KOPT-K1 (cell line): ENCODE data around the gene HAGHL.

Experiments used
- H3K27ac ChIP-seq: fragments of 200-600 bp; sonication (generic); 2 replicates; pipeline ENCODE4 v1.5.1; 2016; ENCODE audit warnings: antibody characterized with exemption, mild to moderate bottlenecking, low read depth, low read length; ENCODE audit not compliant: poor library complexity, severe bottlenecking
- H3K36me3 ChIP-seq: fragments of 200-600 bp; sonication (generic); 2 replicates; pipeline ENCODE4 v1.5.1; 2017; ENCODE audit warnings: antibody characterized with exemption, mild to moderate bottlenecking, low read length, moderate library complexity; ENCODE audit not compliant: insufficient read depth
- H3K9me3 ChIP-seq: fragments of 200-600 bp; sonication (generic); 2 replicates; pipeline ENCODE4 v1.5.1; 2017; ENCODE audit warnings: antibody characterized with exemption, low read length, mild to moderate bottlenecking; ENCODE audit not compliant: insufficient read depth, poor library complexity, severe bottlenecking

Gene HAGHL

DNA sequence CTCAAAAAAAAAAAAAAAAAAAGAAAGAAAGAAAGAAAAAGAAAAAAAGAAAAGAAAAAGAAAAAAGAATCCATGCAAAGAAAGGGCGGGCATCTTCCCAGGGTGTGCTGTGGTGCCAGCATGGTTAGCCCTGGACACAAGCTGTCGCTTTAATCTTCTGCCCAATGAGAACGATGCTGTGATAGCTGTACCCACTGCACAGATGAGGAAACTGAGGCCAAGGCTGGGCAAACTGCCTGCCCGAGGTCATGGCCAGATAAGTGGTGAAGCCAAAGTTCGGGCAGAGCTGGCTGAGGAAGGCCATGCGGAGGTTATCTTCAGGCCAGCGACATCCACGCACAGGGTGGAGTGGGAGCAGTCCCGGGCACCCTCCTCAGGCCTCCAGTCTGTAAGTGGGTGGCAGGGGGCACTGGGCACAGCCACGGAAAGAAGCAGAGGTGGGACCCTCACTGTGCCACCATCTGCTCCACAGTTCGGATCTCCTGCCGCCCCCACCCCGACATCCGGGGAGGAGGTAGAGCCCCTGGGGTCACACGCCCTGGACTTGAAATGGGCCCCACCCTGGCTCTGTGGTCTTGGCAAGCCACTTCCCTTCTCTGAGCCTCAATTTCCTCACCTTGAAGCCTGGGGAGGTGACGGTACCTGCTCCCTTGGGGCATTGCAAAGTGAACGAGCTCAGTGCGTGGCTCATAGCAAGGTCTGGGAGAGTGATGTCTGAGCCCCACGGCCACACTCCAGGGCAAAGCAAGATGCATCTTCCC, 27.8 kb upstream of the HAGHL start:
- Histone ChIP-seq H3K27ac (no peak overlapping the region), H3K9me3 (no peaks in the 10 kb centered on the region), H3K36me3 (no peaks in the 10 kb centered on the region)

DNA sequence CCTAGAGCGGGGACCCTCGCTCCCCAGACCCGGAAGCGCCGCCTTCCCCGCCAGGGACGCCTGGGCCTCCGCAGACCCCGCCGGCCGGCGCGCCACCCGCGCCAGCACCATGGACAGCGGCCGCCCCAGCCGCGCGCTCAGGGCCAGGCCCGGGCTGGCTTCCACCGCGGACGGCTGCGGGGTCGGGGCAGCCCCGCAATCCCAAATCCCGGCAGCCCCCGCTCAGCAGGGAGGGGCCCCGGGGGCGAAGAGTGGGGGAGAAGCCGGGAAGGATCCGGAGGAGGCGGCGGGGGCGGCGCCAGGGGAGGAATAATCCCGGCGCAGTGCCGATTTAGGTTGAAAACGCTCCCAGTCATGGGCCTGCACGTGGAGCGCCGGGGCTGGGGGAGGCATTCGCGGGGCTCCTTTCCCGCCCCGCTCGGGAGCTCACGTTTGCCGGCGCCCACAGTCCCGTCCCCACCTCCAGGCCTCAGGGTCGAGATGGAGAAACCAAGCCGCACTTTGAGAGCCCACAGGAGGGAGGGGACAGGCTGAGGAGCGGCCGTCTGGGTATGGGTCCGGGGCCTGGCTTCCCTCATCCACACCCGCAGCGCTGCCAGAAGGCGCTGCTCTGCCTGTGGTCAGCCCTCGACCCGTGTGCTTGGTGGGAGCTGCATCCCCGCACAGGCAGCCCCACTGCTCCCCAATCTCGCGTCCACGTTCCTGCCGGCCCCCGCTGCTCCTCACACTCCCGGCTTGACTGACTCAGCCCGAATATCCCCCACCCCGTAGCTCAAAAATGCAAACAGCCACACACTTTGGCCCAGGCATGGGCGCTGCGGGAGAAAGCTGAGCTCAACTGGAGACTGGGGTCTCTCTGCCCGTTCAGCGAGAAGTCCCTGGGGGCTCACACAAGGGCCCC, 26.0 kb upstream of the HAGHL start:
- Histone ChIP-seq H3K9me3 (no peaks in the 10 kb centered on the region), H3K27ac (no peak overlapping the region), H3K36me3 (no peaks in the 10 kb centered on the region)

DNA sequence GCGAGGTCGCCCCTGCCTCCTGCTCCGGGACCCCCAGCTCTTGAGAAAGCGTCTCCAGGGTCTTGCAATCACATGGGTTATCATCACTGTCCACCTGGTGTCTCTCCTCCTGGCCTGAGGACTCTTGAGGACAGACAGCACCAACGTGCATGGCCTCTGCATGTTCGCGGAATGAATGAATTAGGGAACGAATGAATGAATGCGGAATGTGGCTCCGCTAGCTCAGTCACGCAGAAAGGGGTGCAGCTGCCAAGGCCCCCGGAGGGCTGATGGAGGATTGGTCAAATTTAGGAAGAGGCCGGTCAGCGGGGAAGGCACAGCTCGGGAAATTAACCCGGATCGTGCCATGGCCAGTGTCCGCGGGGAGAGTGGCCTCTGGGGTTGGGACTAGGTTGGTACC, 24.6 kb upstream of the HAGHL start:
- H3K36me3 ChIP-seq: no peaks in the 10 kb centered on the region
- no peaks in the 10 kb centered on the region for H3K9me3 ChIP-seq
- H3K27ac ChIP-seq: no peak overlapping the region

DNA sequence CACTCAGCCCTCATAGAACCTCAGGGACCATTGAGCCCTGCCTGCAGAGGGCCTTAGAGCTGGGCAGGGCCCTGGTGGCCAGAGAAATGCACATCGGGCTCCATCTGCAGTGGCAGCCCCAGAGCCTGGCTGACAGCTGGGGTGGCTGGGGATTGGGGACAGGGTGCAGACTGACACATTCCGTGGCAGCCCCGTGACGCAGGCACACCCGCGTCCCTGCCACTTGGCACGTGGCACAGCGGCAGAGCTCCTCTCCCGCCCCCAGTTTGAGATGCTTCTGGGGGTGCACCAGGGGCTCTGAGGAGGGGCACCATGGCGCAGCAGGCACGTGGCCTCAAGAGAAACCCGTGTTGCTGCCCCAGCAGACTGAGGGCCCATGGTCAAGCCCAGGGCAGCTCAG, 23.5 kb upstream of the HAGHL start:
- H3K36me3 ChIP-seq: no peaks in the 10 kb centered on the region
- no peaks in the 10 kb centered on the region for H3K9me3 ChIP-seq
- H3K27ac ChIP-seq: no peak overlapping the region

DNA sequence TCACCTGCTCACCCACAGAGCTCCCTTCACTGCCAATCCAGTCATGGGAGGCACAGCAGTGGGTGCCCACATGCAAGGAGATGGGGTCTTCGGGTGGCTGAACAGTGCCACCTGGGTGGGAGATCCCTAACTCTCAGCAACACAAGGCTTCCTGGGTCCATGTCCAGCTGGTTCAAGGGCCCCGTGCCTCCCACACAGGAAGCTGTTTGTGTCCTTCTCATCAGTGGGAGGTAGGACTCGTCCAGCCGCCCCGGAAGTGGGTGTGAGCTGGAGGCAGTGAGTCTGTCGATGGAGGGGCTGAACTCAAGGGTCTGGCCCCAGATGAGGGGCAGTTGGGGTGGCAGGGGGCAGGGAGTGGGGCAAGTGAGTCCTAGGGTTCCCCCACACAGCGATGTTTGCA, 22.9 kb upstream of the HAGHL start:
- Histone ChIP-seq H3K36me3 (no peaks in the 10 kb centered on the region), H3K9me3 (no peaks in the 10 kb centered on the region), H3K27ac (no peak overlapping the region)

DNA sequence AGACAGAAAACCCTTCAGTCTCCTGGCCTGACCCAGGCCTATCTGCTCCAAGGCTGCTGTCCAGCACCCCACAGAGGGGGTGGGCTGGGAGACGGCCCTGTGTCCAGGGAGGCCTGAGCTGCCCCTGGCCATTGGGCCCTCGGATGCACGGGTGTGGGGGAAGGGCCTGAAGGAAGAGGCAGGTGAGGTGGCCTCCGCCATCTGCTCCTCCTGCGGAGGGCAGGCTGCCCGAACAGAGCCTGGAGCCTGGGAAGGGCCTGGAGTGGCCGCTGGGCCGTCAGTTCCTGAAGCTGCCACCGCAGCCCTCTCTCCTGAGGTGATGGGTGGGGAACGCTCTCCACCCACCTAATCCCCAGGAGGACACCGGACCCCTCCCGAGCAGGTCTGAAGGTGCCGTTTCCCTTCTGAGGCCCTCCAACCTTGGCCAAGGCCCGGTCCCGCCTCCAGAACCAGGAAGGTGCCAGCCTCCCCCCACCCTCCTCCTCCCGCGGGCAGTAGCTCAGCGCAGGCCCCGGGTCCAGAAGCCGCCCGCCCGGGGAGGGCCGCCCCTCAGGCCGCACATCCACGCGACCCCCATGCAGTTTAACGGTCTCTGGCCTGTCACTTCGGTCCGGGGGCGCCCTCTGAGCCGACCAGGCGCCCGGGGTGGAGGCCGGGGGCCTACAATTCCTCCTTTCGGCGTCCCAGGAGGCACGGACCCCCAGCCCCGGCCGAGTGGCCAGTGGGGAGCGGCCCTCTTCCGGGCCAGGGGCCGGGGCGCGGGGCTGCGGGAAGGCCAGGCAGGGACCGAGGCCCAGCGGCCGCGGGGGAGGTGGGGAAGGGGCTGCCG, 22.1 kb upstream of the HAGHL start:
- no peaks in the 10 kb centered on the region for H3K36me3 ChIP-seq
- no peak overlapping the region for H3K27ac ChIP-seq
- H3K9me3 ChIP-seq: no peaks in the 10 kb centered on the region

DNA sequence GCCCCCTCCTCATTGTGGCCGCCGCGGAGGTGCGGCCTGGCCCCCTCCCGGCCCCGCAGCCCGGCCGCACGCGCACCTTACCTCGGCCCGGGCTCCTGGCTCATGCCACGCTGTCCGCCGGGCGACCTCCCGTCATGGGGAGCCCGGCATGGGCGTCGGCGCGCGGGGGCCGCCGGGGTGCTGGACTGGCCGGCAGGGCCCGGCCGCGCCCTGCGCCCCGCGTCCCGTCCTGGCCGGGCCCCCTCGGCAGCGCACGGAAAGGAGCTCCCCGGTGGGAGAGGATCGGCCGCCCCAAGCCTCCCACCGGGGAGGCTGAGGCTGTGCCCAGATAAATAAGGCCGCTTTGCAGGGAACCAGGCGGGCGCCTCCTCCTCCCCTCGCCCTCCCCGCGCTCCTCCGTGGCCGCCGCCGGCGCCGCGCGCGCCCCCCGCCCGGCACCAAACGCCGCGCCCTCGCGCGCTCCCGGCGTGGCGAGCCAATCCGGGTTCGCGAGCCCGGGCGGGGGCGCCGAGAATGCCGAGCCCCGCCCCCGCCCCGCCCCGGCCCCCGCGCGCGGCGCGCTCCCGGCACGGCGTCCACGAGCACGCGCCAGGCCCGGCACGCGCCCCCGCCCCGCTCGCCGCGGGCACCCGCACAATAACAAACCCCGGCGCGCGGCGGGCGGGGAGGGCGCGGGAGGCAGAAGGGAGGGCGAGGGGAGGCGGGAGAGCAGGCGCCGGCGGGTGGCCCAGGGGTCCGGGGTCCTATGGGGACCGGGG, 21.3 kb upstream of the HAGHL start, which contains the start of gene FBXL16:
Gene FBXL16, minus strand, starts transcription at position 371 of the 758 bp plus-strand sequence. CDS start 8,396 bp downstream, outside the sequence.
- H3K9me3 ChIP-seq: no peaks in the 10 kb centered on the region
- no peak within 1 kb of the TSS for H3K27ac ChIP-seq

DNA sequence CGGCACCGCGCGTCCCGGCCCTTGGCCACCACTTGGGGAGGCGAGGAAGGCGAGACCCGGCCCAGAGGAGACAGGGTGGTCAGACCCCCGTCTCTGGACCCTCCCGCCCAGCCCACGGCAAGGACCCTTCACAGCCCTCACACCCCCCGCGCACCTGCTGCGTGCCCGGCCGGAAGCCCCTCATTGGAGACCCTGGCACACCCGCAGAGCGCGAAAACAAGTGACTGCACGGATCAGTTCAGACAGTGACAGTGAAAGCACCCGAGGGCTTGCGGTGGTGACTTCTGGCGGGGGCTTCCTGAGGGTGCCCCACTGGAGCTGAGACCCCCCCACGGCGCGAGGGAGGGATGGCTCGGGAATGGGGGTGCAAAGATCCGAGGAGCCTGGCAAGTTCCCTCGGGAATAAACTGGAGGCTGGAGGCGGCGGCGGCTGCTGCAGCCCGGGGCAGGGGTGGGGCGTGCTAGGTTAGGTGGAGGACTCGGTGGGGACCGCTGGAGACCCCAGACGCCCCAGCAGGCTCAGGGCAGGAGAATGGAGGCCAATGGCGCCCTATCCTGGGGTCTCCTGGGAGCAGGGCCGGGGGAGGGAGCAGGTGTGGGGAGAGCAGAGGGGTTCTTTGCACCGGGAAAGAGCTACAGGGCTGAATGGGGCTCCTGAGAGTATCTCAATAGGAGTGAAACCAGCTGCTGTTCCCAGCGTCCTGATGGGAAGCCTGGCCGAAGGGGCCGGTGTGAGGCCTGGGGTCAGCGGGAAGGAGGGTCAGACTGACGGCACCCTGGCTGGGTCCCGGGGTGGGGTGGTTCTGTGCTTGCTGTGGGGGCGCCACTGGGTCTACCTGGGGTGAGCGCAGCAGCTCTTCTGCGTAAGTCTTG, 20.5 kb upstream of the HAGHL start:
- no peaks in the 10 kb centered on the region for H3K9me3 ChIP-seq
- no peak overlapping the region for H3K27ac ChIP-seq
- no peaks in the 10 kb centered on the region for H3K36me3 ChIP-seq

More for the DNA sequence above, 21.3 kb upstream of the HAGHL start, which contains the start of gene FBXL16:
- H3K36me3 ChIP-seq: no peaks in the 10 kb centered on the region

DNA sequence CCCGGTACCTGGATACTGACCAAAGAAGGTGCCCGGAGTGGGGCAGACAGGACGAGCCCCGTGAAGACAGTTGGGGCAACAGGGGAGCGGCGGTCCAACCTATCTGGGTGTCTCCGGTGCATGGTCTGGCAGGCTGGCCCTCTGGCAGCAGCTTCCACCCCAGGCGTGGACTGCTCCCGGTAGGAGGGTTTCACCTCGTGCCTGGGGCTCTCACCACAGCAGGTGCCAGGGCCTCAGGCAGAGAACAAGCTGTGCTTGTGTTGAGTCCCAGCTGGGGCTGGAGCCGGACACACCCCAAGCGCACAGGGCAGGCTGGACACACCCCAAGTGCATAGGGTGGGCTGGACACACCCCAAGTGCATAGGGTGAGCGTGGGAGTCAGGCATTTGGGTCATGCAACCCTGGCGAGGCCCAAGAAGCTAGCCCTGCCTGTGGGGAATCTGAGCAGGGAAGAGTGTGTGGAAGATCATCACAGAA, 19.8 kb upstream of the HAGHL start:
- H3K9me3 ChIP-seq: no peaks in the 10 kb centered on the region
- no peaks in the 10 kb centered on the region for H3K36me3 ChIP-seq
- H3K27ac ChIP-seq: no peak overlapping the region

DNA sequence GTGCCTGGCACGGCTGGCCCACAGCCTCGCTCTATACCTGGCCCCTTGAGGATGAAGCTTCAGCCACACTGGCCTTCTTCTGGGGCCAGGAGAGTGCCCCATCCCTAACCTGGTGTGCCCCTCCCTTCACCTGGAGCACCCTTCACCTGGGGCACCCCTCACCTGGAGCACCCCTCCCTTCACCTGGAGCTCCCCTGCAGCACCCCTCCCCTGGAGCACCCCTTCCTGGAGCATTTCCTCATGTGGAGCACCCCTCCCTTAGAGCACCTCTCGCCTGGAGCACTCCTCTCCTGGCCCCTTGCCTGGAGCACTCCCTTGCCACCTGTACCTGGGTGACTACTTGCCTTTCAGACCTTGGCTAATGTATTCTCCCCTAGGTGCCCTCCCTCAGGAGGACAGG, 18.9 kb upstream of the HAGHL start:
- Histone ChIP-seq H3K36me3 (no peaks in the 10 kb centered on the region), H3K9me3 (no peaks in the 10 kb centered on the region), H3K27ac (no peak overlapping the region)

DNA sequence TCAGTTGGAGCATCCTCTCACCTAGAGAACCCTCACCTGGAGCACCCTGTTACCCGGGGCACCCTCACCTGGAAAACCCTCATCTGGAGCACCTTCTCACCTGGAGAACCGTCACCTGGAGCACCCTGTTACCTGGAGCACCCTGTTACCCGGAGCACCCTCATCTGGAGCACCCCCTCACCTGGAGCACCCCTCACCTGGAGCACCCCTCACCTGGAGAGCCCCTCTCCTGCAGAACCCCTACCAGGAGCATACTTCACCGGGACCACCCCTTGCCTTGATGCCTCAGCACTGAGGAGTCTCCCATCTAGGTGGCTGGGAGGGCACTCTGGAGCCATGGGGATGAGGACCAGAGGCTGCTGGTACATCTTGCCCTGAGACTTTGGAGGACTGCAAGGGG, 17.9 kb upstream of the HAGHL start:
- Histone ChIP-seq H3K9me3 (no peaks in the 10 kb centered on the region), H3K27ac (no peak overlapping the region), H3K36me3 (no peaks in the 10 kb centered on the region)

DNA sequence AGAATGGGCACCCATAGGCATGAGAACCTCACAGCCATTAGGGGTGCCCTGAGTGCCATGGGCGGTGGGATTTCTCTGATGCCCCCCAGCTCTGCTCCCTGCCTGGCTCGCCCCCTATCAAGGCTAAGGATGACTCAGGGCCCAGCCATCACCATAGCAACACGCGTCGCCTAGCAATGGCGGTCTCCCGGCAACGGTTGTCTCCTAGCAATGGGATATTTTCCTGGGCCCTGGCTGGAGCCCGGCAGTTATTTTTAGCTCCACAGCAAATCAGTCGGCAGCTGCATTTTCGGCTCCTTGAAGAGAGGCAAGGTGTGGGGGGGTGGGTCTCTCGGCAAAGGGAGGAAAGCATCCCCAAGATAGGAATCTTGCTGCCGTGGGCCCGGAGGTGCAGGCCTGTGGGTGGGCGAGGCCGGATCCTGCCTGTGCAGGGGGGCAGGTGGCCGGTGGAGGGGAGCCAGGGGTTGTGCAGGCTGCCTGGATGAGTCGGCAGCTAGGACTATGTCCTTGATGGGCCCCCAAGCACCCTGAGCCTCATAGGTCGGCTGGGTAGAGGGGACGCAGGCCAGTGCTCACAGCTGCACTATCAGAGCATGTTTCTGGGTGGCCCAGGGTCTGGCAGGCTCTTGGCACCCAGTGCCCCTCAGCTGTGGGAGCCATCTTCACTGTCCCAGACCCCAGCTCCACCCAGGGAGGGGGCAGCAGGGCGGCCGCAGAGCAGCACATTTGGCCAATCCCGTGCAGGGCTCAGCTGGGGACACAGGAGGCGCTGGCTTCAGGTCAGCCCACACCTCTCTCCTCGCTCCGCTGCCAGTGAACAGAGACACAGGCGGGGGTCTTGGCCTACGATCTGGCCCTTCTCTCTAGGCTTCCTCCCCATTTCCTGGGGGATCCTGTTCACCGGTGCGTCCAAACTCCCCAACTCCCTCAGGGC, 17.1 kb upstream of the HAGHL start:
- Histone ChIP-seq H3K27ac (no peak overlapping the region), H3K9me3 (no peaks in the 10 kb centered on the region), H3K36me3 (no peaks in the 10 kb centered on the region)
